ENCODE data around the gene RNF135. TPM values are rescaled to one million over a fixed set of nuclear protein-coding genes. Genes with fewer than 3 reads are reported as not detected.

The RNF135 gene
- total RNA-seq, 1 experiment from 2014 or later: 0.64 TPM

- CTCF ChIA-PET: no interaction called here
Measured at GRCh38 chr17:31048780-31049179, 77.9 kb downstream of the RNF135 start.

More at GRCh38 chr17:31048780-31049179, 77.9 kb downstream of the RNF135 start:
- Mint-ChIP-seq H3K27ac (ENCODE audit: unreplicated experiment) (no peak overlapping the region), H3K4me3 (ENCODE audit: unreplicated experiment) (no peak overlapping the region), H3K9me3 (ENCODE audit: unreplicated experiment) (peaks cover 9% of the 10 kb centered on the region), H3K36me3 (ENCODE audit: insufficient read depth, unreplicated experiment) (no peaks in the 10 kb centered on the region), H3K4me1 (ENCODE audit: low read depth, unreplicated experiment) (peaks cover 7% of the 10 kb centered on the region), H3K27me3 (ENCODE audit: insufficient read depth, unreplicated experiment) (peaks cover under 1% of the 10 kb centered on the region)
- POLR2A ChIA-PET: no interaction called here
- peaks cover 5% of the 10 kb centered on the region; the same call in 1 of the 2 replicates for H3K4me1 ChIP-seq
- TF ChIP-seq, protein P1, sequence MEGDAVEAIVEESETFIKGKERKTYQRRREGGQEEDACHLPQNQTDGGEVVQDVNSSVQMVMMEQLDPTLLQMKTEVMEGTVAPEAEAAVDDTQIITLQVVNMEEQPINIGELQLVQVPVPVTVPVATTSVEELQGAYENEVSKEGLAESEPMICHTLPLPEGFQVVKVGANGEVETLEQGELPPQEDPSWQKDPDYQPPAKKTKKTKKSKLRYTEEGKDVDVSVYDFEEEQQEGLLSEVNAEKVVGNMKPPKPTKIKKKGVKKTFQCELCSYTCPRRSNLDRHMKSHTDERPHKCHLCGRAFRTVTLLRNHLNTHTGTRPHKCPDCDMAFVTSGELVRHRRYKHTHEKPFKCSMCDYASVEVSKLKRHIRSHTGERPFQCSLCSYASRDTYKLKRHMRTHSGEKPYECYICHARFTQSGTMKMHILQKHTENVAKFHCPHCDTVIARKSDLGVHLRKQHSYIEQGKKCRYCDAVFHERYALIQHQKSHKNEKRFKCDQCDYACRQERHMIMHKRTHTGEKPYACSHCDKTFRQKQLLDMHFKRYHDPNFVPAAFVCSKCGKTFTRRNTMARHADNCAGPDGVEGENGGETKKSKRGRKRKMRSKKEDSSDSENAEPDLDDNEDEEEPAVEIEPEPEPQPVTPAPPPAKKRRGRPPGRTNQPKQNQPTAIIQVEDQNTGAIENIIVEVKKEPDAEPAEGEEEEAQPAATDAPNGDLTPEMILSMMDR (IDR thresholded peaks at IDR 0.05; ENCODE audit: insufficient read depth in 1 of 2, low read depth in 1 of 2, low read length in 1 of 2, severe bottlenecking in 1 of 2, unreplicated experiment in 1 of 2): no peak
- H3K36me3 ChIP-seq (ENCODE audit: control insufficient read depth, insufficient read depth, low read length): no peaks in the 10 kb centered on the region
- no peak for DNase-seq
- H3K27me3 ChIP-seq (replicated peaks; ENCODE audit: control insufficient read depth, insufficient read depth, low read length): no peaks in the 10 kb centered on the region
- intact Hi-C loops (cut with micrococcal nuclease; ENCODE audit: unreplicated experiment): no loop called here
- H3K9me3 ChIP-seq: no peaks in the 10 kb centered on the region
- H3K4me3 ChIP-seq (ENCODE audit: low read depth, low read length): no peak overlapping the region
- BruUV-seq (replicated peaks): no TSS peak

Other genes with a start within 250 kb of the RNF135 start
- gene CRLF3, start 146.3 kb upstream of the RNF135 start, total RNA-seq (2022): 16.3 and 17.6 TPM in 2 replicates
- gene ATAD5, start 139.1 kb upstream of the RNF135 start, total RNA-seq (2022): 20.2 and 21.8 TPM in 2 replicates
- gene TEFM, start 64.8 kb upstream of the RNF135 start, total RNA-seq (2022): 16.8 and 18.7 TPM in 2 replicates
- 1.8 and 3.1 TPM in 2 replicates for gene ADAP2, start 49.1 kb upstream of the RNF135 start, total RNA-seq (2022)
- 62.4 and 69.5 TPM in 2 replicates for gene NF1, start 123.9 kb downstream of the RNF135 start, total RNA-seq (2022)

All from Caco-2 (cell line).